PC-9 (cell line): ENCODE data around the gene THADA.

Experiments
- EZH2 ChIP-seq: fragments of 200-600 bp; sonication (generic); IDR thresholded peaks from 2 replicates; pipeline ENCODE4 v1.8.0; 2017; ENCODE audit warnings: antibody characterized with exemption, low read depth
- TF ChIP-seq, protein P1 (sequence below): fragments of 200-600 bp; sonication (generic); conservative IDR thresholded peaks from 2 replicates; pipeline ENCODE4 v1.6.1; 2017; ENCODE audit warnings: mixed run types, antibody characterized with exemption, mild to moderate bottlenecking, moderate library complexity

- TF ChIP-seq, protein P1, sequence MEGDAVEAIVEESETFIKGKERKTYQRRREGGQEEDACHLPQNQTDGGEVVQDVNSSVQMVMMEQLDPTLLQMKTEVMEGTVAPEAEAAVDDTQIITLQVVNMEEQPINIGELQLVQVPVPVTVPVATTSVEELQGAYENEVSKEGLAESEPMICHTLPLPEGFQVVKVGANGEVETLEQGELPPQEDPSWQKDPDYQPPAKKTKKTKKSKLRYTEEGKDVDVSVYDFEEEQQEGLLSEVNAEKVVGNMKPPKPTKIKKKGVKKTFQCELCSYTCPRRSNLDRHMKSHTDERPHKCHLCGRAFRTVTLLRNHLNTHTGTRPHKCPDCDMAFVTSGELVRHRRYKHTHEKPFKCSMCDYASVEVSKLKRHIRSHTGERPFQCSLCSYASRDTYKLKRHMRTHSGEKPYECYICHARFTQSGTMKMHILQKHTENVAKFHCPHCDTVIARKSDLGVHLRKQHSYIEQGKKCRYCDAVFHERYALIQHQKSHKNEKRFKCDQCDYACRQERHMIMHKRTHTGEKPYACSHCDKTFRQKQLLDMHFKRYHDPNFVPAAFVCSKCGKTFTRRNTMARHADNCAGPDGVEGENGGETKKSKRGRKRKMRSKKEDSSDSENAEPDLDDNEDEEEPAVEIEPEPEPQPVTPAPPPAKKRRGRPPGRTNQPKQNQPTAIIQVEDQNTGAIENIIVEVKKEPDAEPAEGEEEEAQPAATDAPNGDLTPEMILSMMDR = no peak
- TF ChIP-seq EZH2 = no peak
Measured at GRCh38 chr2:43325107-43325811, 270.6 kb downstream of the THADA start.
